Sigmoid colon (tissue), 7 donors: ENCODE measurements around the gene GJB2. TPM values are rescaled to one million over a fixed set of nuclear protein-coding genes. Genes with fewer than 3 reads are reported as not detected.

ENCODE experiments used
- DNase-seq: peaks from one replicate; pipeline ENCODE4 v3.0.0-alpha.2; 2019
- H3K27ac ChIP-seq, 4 donors: fragments of 200-600 bp; sonication (generic); one replicate each; pipeline ENCODE4 v1.5.1; 2016 to 2019; ENCODE audit warnings: mild to moderate bottlenecking in 1 of 4
- H3K27me3 ChIP-seq, 3 donors: fragments of 200-600 bp; sonication (generic); one replicate each; pipeline ENCODE4 v1.5.1; 2019; ENCODE audit warnings: mild to moderate bottlenecking in 1 of 3
- H3K36me3 ChIP-seq, 4 donors: fragments of 200-600 bp; sonication (generic); one replicate each; pipeline ENCODE4 v1.5.1; 2016 to 2019
- H3K4me1 ChIP-seq, 4 donors: fragments of 200-600 bp; sonication (generic); one replicate each; pipeline ENCODE4 v1.5.1; 2017 to 2019
- H3K4me3 ChIP-seq, 4 donors: fragments of 200-600 bp; sonication (generic); one replicate each; pipeline ENCODE4 v1.5.1; 2017 to 2019; ENCODE audit warnings: mild to moderate bottlenecking in 2 of 4, moderate library complexity in 1 of 4
- H3K9me3 ChIP-seq, 4 donors: fragments of 200-600 bp in 3 of 4; sonication (generic) in 3 of 4; one replicate each; pipeline versions ENCODE4 v1.5.1 to v1.6.1; 2013 to 2019
- CTCF ChIP-seq, 4 experiments: fragments of 450-650 bp in 3 of 4; fragments of 200-600 bp in 1 of 4; IDR thresholded peaks; one replicate each; pipeline ENCODE4 v1.5.1; 2016 to 2019; ENCODE audit warnings: antibody characterized with exemption in 4 of 4, mild to moderate bottlenecking in 3 of 4, moderate library complexity in 2 of 4
- EP300 ChIP-seq, 4 donors: sonication (generic); formaldehyde crosslinking; IDR thresholded peaks; one replicate each; pipeline ENCODE4 v1.6.1; 2017; ENCODE audit warnings: antibody characterized with exemption in 4 of 4
- POLR2A ChIP-seq, 2 donors: fragments of 450-650 bp; IDR thresholded peaks; one replicate each; pipeline ENCODE4 v1.6.1; 2016; ENCODE audit warnings: antibody characterized with exemption in 2 of 2, mild to moderate bottlenecking in 2 of 2, moderate library complexity in 2 of 2
- POLR2AphosphoS5 ChIP-seq, 4 donors: sonication (generic); formaldehyde crosslinking; IDR thresholded peaks; one replicate each; pipeline ENCODE4 v1.6.1; 2017; ENCODE audit warnings: antibody characterized with exemption in 4 of 4
- WGBS, 2 donors: extraction: QIAGEN DNeasy Blood & Tissue Kit; methylation state at CpG; one replicate each; pipeline ENCODE4 v1.1.7; 2013; 5-methylcytosine and 5-hydroxymethylcytosine counted together
- intact Hi-C: fragments of 100-400 bp; cut with DNase I; formaldehyde crosslinking; loops from one replicate; pipeline ENCODE4 v1.15.1; 2023
- polyA plus RNA-seq, 3 donors: library from polyadenylated mRNA; stranded (reverse); fragments of 200-250 nt; gene quantifications; one replicate each; pipeline ENCODE4 v1.2.3, GENCODE V29; 2013
- total RNA-seq, 4 donors: library from RNA; depleted of rRNA; stranded (reverse); fragments of >200 nt; gene quantifications; one replicate each; pipeline ENCODE4 v1.1.0, GENCODE V29; 2016
- donor health status: healthy with polysubstance abuse.
- donor health status: Bipolar disorder and iron deficiency.
- donor health status: healthy.

GJB2 gene
- total and polyA plus RNA-seq, 7 donors = 0.49 to 25.9 (median 7.3) TPM; not detected in 3

GRCh38 chr13:20171364-20171763, 21.4 kb downstream of the GJB2 start:
- DNase-seq = no peak
- no peak overlapping the region for H3K27ac ChIP-seq
- peaks cover 0 to 16% (median 0%) of the 10 kb centered on the region in 3 donors for H3K27me3 ChIP-seq
- intact Hi-C loops = no loop called here
- no peaks in the 10 kb centered on the region for H3K9me3 ChIP-seq
- H3K36me3 ChIP-seq = no peaks in the 10 kb centered on the region
- no peaks in the 10 kb centered on the region for H3K4me1 ChIP-seq
- TF ChIP-seq POLR2A (IDR thresholded peaks at IDR 0.05) = no peak
- TF ChIP-seq EP300 (IDR thresholded peaks at IDR 0.05) = no peak
- no peak for TF ChIP-seq CTCF (IDR thresholded peaks at IDR 0.05)
- TF ChIP-seq POLR2AphosphoS5 (IDR thresholded peaks at IDR 0.05) = no peak
- H3K4me3 ChIP-seq = no peak overlapping the region
- WGBS, 2 donors = 75 to 89% methylated on average over 1 of the region's 1 CpG

- no peaks in the 10 kb centered on the region for H3K36me3 ChIP-seq
- intact Hi-C loops = no loop called here
- WGBS, 2 donors = 92 to 94% methylated on average over 5 of the region's 5 CpGs
Measured at GRCh38 chr13:20170921-20171320, 21.8 kb downstream of the GJB2 start.

GRCh38 chr13:20168396-20168795, 24.3 kb downstream of the GJB2 start:
- 80 to 89% methylated on average over 7 of the region's 7 CpGs for WGBS, 2 donors
- Histone ChIP-seq H3K27me3 (peaks cover 0 to 16% (median 0%) of the 10 kb centered on the region in 3 donors), H3K4me1 (peaks cover 0 to 2% (median 0%) of the 10 kb centered on the region in 4 donors), H3K27ac (no peak overlapping the region), H3K4me3 (no peak overlapping the region), H3K9me3 (no peaks in the 10 kb centered on the region), H3K36me3 (no peaks in the 10 kb centered on the region)
- DNase-seq = no peak
- intact Hi-C loops = loop anchor here (10.0 kb wide), 1 partner anchor 204 kb away; no protein-coding TSS in a partner anchor
- TF ChIP-seq POLR2AphosphoS5 (IDR thresholded peaks at IDR 0.05) (no peak), EP300 (IDR thresholded peaks at IDR 0.05) (no peak), CTCF (IDR thresholded peaks at IDR 0.05) (no peak), POLR2A (IDR thresholded peaks at IDR 0.05) (no peak)

More at GRCh38 chr13:20170921-20171320, 21.8 kb downstream of the GJB2 start:
- Histone ChIP-seq H3K9me3 (no peaks in the 10 kb centered on the region), H3K27me3 (peaks cover 0 to 12% (median 0%) of the 10 kb centered on the region in 3 donors), H3K4me1 (no peaks in the 10 kb centered on the region), H3K4me3 (no peak overlapping the region), H3K27ac (no peak overlapping the region)
- DNase-seq = no peak
- TF ChIP-seq CTCF (IDR thresholded peaks at IDR 0.05) = no peak
- TF ChIP-seq EP300 (IDR thresholded peaks at IDR 0.05) = no peak
- no peak for TF ChIP-seq POLR2A (IDR thresholded peaks at IDR 0.05)
- no peak for TF ChIP-seq POLR2AphosphoS5 (IDR thresholded peaks at IDR 0.05)

- WGBS, 2 donors = 68 to 78% methylated on average over 11 of the region's 11 CpGs
- intact Hi-C loops = loop anchor here (10.0 kb wide), 1 partner anchor 201 kb away; no protein-coding TSS in a partner anchor
- no peak overlapping the region for H3K4me3 ChIP-seq
- H3K27ac ChIP-seq = no peak overlapping the region
- no peaks in the 10 kb centered on the region for H3K9me3 ChIP-seq
- peaks cover 0 to 14% (median 11%) of the 10 kb centered on the region in 4 donors for H3K4me1 ChIP-seq
- TF ChIP-seq EP300 (IDR thresholded peaks at IDR 0.05) (no peak), POLR2AphosphoS5 (IDR thresholded peaks at IDR 0.05) (no peak), POLR2A (IDR thresholded peaks at IDR 0.05) (no peak), CTCF (IDR thresholded peaks at IDR 0.05) (no peak)
- DNase-seq = no peak
- H3K36me3 ChIP-seq = no peaks in the 10 kb centered on the region
- peaks cover 13 to 43% (median 16%) of the 10 kb centered on the region in 3 donors for H3K27me3 ChIP-seq
Measured at GRCh38 chr13:20165417-20166257, 27.1 kb downstream of the GJB2 start.
